Activated naive CD4-positive, alpha-beta T cell treated with Interleukin-2 at 50 U/mL for 16 hours (primary cell): Measurements from ENCODE around the gene DECR2.
"Not testable (repeated sequence)": the region's sequence is repeated elsewhere in the genome, so short reads cannot be mapped to it uniquely, and the experiment has no call there.

Experiments
- DNase-seq: peaks from one replicate; pipeline ENCODE4 v3.0.0-alpha.2; 2020

DECR2 gene

GRCh38 chr16:379961-380761 is 21.5 kb upstream of the DECR2 start:
- no peak for DNase-seq

- DNase-seq = no peak
These were observed 21.0 kb upstream of the DECR2 start for GRCh38 chr16:380762-381011.

GRCh38 chr16:381012-381788 is 20.5 kb upstream of the DECR2 start:
- peak; percentile 35 for DNase-seq

- DNase-seq = peak; percentile 64
These were observed 19.6 kb upstream of the DECR2 start, which contains the start of gene PGAP6 for GRCh38 chr16:381789-382717. PGAP6 (minus strand) TSS chr16:381978; CDS start chr16:381821, 157 bp downstream.

- DNase-seq = peak; percentile 53
These were observed 18.2 kb upstream of the DECR2 start for GRCh38 chr16:383326-384051.

GRCh38 chr16:386641-387156 is 15.0 kb upstream of the DECR2 start:
- no peak for DNase-seq

GRCh38 chr16:387761-388666 is 13.7 kb upstream of the DECR2 start:
- not testable (repeated sequence) for DNase-seq

GRCh38 chr16:389352-389751 is 12.3 kb upstream of the DECR2 start:
- no peak for DNase-seq

GRCh38 chr16:391885-392335 is 9.8 kb upstream of the DECR2 start:
- peak; percentile 85 for DNase-seq

GRCh38 chr16:392450-393030 is 9.1 kb upstream of the DECR2 start:
- DNase-seq = no peak

GRCh38 chr16:396199-396598 is 5.5 kb upstream of the DECR2 start:
- DNase-seq = no peak

GRCh38 chr16:396605-397004 is 5.1 kb upstream of the DECR2 start:
- peak; percentile 8 for DNase-seq

GRCh38 chr16:397135-397661 is 4.5 kb upstream of the DECR2 start, which contains the start of gene NME4:
NME4 (plus strand) TSS chr16:397199; CDS start chr16:397223, 24 bp downstream.
- DNase-seq = peak; percentile 24

- peak; percentile 18 for DNase-seq
These were observed 3.9 kb upstream of the DECR2 start for GRCh38 chr16:397736-398332.

- DNase-seq = no peak
These were observed 2.9 kb upstream of the DECR2 start for GRCh38 chr16:398561-399339.

- DNase-seq = no peak
These were observed 2.2 kb upstream of the DECR2 start for GRCh38 chr16:399340-400019.

GRCh38 chr16:400061-400591 is 1.6 kb upstream of the DECR2 start:
- no peak for DNase-seq

GRCh38 chr16:404971-405486 is 3.3 kb downstream of the DECR2 start:
- no peak for DNase-seq
